ENCODE results near the gene RGL1.

DNA sequence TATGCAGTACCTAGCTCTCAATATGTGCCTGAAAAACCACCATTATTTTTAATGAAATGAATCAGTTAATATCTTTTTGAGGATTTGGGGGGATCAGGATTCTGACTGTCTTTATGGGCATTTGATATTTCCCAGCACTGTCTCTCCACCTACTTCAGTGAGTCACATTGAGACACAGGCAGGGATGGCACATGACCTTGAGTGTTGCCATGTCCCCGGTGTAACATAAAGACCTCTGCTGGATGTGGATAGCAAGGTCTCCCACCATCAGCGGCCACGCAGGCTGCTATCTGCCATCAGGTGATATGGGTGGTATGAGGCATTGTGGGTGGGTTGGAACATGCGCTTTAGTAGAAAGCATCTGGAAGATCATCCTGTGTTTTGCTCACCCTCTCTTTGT is 103.2 kb downstream of the RGL1 start:
- TF ChIP-seq, protein P1, sequence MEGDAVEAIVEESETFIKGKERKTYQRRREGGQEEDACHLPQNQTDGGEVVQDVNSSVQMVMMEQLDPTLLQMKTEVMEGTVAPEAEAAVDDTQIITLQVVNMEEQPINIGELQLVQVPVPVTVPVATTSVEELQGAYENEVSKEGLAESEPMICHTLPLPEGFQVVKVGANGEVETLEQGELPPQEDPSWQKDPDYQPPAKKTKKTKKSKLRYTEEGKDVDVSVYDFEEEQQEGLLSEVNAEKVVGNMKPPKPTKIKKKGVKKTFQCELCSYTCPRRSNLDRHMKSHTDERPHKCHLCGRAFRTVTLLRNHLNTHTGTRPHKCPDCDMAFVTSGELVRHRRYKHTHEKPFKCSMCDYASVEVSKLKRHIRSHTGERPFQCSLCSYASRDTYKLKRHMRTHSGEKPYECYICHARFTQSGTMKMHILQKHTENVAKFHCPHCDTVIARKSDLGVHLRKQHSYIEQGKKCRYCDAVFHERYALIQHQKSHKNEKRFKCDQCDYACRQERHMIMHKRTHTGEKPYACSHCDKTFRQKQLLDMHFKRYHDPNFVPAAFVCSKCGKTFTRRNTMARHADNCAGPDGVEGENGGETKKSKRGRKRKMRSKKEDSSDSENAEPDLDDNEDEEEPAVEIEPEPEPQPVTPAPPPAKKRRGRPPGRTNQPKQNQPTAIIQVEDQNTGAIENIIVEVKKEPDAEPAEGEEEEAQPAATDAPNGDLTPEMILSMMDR (conservative IDR thresholded peaks at IDR 0.05; ENCODE audit: low read depth, low read length) = no peak
- TF ChIP-seq EZH2 (IDR thresholded peaks at IDR 0.05; ENCODE audit: borderline replicate concordance, low read depth, low read length, poor library complexity, severe bottlenecking) = no peak

Data from A673 (cell line).